H1 (cell line): ENCODE results near the gene RNF123. TPM values are rescaled to one million over a fixed set of nuclear protein-coding genes. Genes with fewer than 3 reads are reported as not detected.

ENCODE experiments used
- CTCF ChIA-PET: fragments of 300-600 bp; sonication (Branson Sonifier 250); formaldehyde crosslinking; loops from one replicate; lab custom pipeline; 2021; ENCODE audit not compliant: partially characterized antibody; lab: Charles Lee
- POLR2A ChIA-PET: fragments of 300-600 bp; sonication (Branson Sonifier 250); formaldehyde crosslinking; loops from one replicate; lab custom pipeline; 2021; ENCODE audit warnings: inconsistent platforms; ENCODE audit not compliant: partially characterized antibody; lab: Charles Lee
- DNase-seq, 2 experiments: peaks; one replicate each; pipeline versions ENCODE4 v3.0.0 to v3.0.0-alpha.2; 2010 to 2022; ENCODE audit warnings: low spot score in 2 of 2, low read depth in 1 of 2, mixed read lengths in 1 of 2
- FAIRE-seq: peaks from 2 replicates; lab custom pipeline; 2011; peaks lifted over from hg19 to GRCh38; lab: Jason Lieb, UNC
- H2AFZ ChIP-seq: 2 replicates; pipeline ENCODE4 v1.8.1; 2012; ENCODE audit warnings: low read length, inconsistent platforms
- H2AK5ac ChIP-seq: 2 replicates; pipeline ENCODE4 v1.6.1; 2013; ENCODE audit warnings: low read depth, low read length
- H2BK120ac ChIP-seq: replicated peaks from 2 replicates; pipeline ENCODE3; 2013; ENCODE audit warnings: low read depth, low read length, inconsistent platforms
- H2BK12ac ChIP-seq: 2 replicates; pipeline ENCODE4 v1.6.1; 2013; ENCODE audit warnings: low read depth, low read length
- H2BK15ac ChIP-seq: 2 replicates; pipeline ENCODE4 v1.6.1; 2013; ENCODE audit warnings: low read length
- H2BK20ac ChIP-seq: 2 replicates; pipeline ENCODE4 v1.6.1; 2013; ENCODE audit warnings: low read length
- H2BK5ac ChIP-seq: 2 replicates; pipeline ENCODE4 v1.6.1; 2013; ENCODE audit warnings: low read depth, low read length
- H3K14ac ChIP-seq: 2 replicates; pipeline ENCODE4 v1.6.1; 2013; ENCODE audit warnings: inconsistent platforms; ENCODE audit not compliant: insufficient read length
- H3K18ac ChIP-seq: 2 replicates; pipeline ENCODE4 v1.6.1; 2013; ENCODE audit warnings: low read length; ENCODE audit errors: extremely low read depth
- H3K23ac ChIP-seq: 2 replicates; pipeline ENCODE4 v1.6.1; 2013; ENCODE audit warnings: inconsistent platforms; ENCODE audit not compliant: insufficient read length
- H3K23me2 ChIP-seq: 2 replicates; pipeline ENCODE4 v1.6.1; 2013; ENCODE audit warnings: low read depth, low read length
- H3K27ac ChIP-seq: 2 replicates; pipeline ENCODE4 v1.6.1; 2011; ENCODE audit warnings: low read depth, low read length, inconsistent platforms
- H3K27me3 ChIP-seq, 4 experiments: replicated peaks in 1 of 4; 1 replicate in 1 of 4; 2 replicates in 3 of 4; pipeline versions ENCODE4 v1.6.1 to v1.8.1; 2011 to 2013; ENCODE audit warnings: low read length in 3 of 4, mild to moderate bottlenecking in 3 of 4, inconsistent platforms in 2 of 4, mixed read lengths in 2 of 4, moderate library complexity in 1 of 4; ENCODE audit not compliant: control insufficient read depth in 3 of 4, insufficient read depth in 3 of 4; ENCODE audit errors: extremely low read depth in 1 of 4
- H3K36me3 ChIP-seq, 4 experiments: 2 replicates each; pipeline versions ENCODE4 v1.6.1 to v1.8.1; 2011 to 2013; ENCODE audit warnings: mild to moderate bottlenecking in 4 of 4, low read length in 3 of 4, moderate library complexity in 2 of 4, control low read depth in 1 of 4, inconsistent platforms in 1 of 4; ENCODE audit not compliant: insufficient read depth in 4 of 4, control insufficient read depth in 2 of 4
- H3K4ac ChIP-seq: replicated peaks from 2 replicates; pipeline ENCODE3; 2013; ENCODE audit warnings: low read length, low read depth, mixed read lengths, inconsistent platforms; ENCODE audit not compliant: insufficient read length
- H3K4me1 ChIP-seq, 4 experiments: replicated peaks in 1 of 4; 1 replicate in 1 of 4; 2 replicates in 3 of 4; pipeline versions ENCODE4 v1.6.1 to v1.8.1; 2011 to 2013; ENCODE audit warnings: low read length in 3 of 4, inconsistent platforms in 2 of 4, mixed read lengths in 1 of 4; ENCODE audit not compliant: insufficient read depth in 4 of 4, control insufficient read depth in 3 of 4
- H3K4me2 ChIP-seq, 2 experiments: 2 replicates each; pipeline versions ENCODE4 v1.6.1 to v1.8.1; 2011 to 2013; ENCODE audit warnings: low read depth in 2 of 2, low read length in 2 of 2, control low read depth in 1 of 2, inconsistent platforms in 1 of 2, mild to moderate bottlenecking in 1 of 2; ENCODE audit not compliant: insufficient read depth in 1 of 2
- H3K4me3 ChIP-seq, 4 experiments: fragments of 200-600, 300-600 bp in 1 of 4; sonication (generic), shearing (Covaris generic), sonication (Bioruptor Twin) in 1 of 4; 2 replicates each; pipeline versions ENCODE4 v1.5.1 to v1.8.1; 2011 to 2016; ENCODE audit warnings: low read length in 4 of 4, low read depth in 3 of 4, control low read depth in 2 of 4, inconsistent platforms in 2 of 4, mild to moderate bottlenecking in 2 of 4, mixed read lengths in 1 of 4, moderate library complexity in 1 of 4; ENCODE audit not compliant: insufficient read depth in 2 of 4; ENCODE audit errors: extremely low read depth in 1 of 4
- H3K56ac ChIP-seq: replicated peaks from 2 replicates; pipeline ENCODE3; 2013; ENCODE audit warnings: low read depth, mild to moderate bottlenecking, mixed read lengths, low read length, inconsistent platforms; ENCODE audit not compliant: insufficient read length
- H3K79me1 ChIP-seq: 2 replicates; pipeline ENCODE4 v1.6.1; 2013; ENCODE audit warnings: low read depth, low read length, control low read depth
- H3K79me2 ChIP-seq, 2 experiments: 2 replicates each; pipeline versions ENCODE4 v1.6.1 to v1.8.1; 2012 to 2013; ENCODE audit warnings: low read length in 2 of 2, mild to moderate bottlenecking in 2 of 2, inconsistent platforms in 1 of 2; ENCODE audit not compliant: insufficient read depth in 2 of 2, control insufficient read depth in 1 of 2
- H3K9ac ChIP-seq, 4 experiments: replicated peaks in 1 of 4; 1 replicate in 1 of 4; 2 replicates in 3 of 4; pipeline versions ENCODE4 v1.6.1 to v1.8.1; 2011 to 2013; ENCODE audit warnings: low read depth in 3 of 4, low read length in 3 of 4, control low read depth in 2 of 4, mild to moderate bottlenecking in 2 of 4, moderate library complexity in 2 of 4, inconsistent platforms in 1 of 4; ENCODE audit errors: extremely low read depth in 1 of 4
- H3K9me3 ChIP-seq, 2 experiments: 2 replicates each; pipeline versions ENCODE4 v1.6.1 to v1.8.1; 2012 to 2013; ENCODE audit warnings: mild to moderate bottlenecking in 2 of 2, moderate library complexity in 2 of 2, control low read depth in 1 of 2, inconsistent platforms in 1 of 2, low read depth in 1 of 2, low read length in 1 of 2, mixed read lengths in 1 of 2; ENCODE audit not compliant: insufficient read depth in 2 of 2
- H4K20me1 ChIP-seq, 2 experiments: replicated peaks in 1 of 2; 2 replicates each; pipeline versions ENCODE3 to v1.8.1; 2011 to 2013; ENCODE audit warnings: inconsistent platforms in 2 of 2, low read length in 2 of 2, mild to moderate bottlenecking in 1 of 2; ENCODE audit not compliant: insufficient read depth in 2 of 2, control insufficient read depth in 1 of 2
- H4K5ac ChIP-seq: 2 replicates; pipeline ENCODE4 v1.6.1; 2013; ENCODE audit warnings: low read length, low read depth, mixed read lengths, inconsistent platforms; ENCODE audit not compliant: insufficient read length
- H4K8ac ChIP-seq: 2 replicates; pipeline ENCODE4 v1.8.0; 2013; ENCODE audit warnings: mild to moderate bottlenecking, moderate library complexity, low read length, inconsistent platforms; ENCODE audit not compliant: insufficient read depth; ENCODE audit errors: extremely low read depth
- H4K91ac ChIP-seq: replicated peaks from 2 replicates; pipeline ENCODE3; 2013; ENCODE audit warnings: low read length, mixed read lengths, inconsistent platforms; ENCODE audit not compliant: insufficient read length
- BRCA1 ChIP-seq: IDR thresholded peaks from 2 replicates; pipeline ENCODE4 v1.6.1; 2012; ENCODE audit warnings: low read depth, low read length, improper control_type of control experiment
- HDAC6 ChIP-seq: IDR thresholded peaks from one replicate; pipeline ENCODE4 v1.7.1; 2012; ENCODE audit warnings: low read depth, mild to moderate bottlenecking, inconsistent platforms, low read length, moderate library complexity
- POLR2AphosphoS5 ChIP-seq: IDR thresholded peaks from 2 replicates; pipeline ENCODE4 v1.6.1; 2011; ENCODE audit warnings: low read depth, low read length
- TAF7 ChIP-seq: optimal IDR thresholded peaks from 2 replicates; pipeline ENCODE3; 2011; ENCODE audit warnings: low read depth, mild to moderate bottlenecking, inconsistent platforms, low read length, moderate library complexity, borderline replicate concordance
- WGBS, 2 experiments: shearing (Covaris generic) in 1 of 2; methylation state at CpG; one replicate each; pipeline versions ENCODE4 v1.1.6 to v1.1.7; 2013 to 2015; ENCODE audit warnings: low lambda C conversion rate in 2 of 2, mixed read lengths in 2 of 2, inconsistent platforms in 1 of 2, low coverage in 1 of 2, missing lambda C conversion rate in 1 of 2; ENCODE audit not compliant: insufficient replicate concordance in 2 of 2, insufficient coverage in 1 of 2, insufficient read length in 1 of 2; ENCODE audit errors: extremely low coverage in 1 of 2, missing lambda C conversion rate in 1 of 2; 5-methylcytosine and 5-hydroxymethylcytosine counted together
- polyA plus RNA-seq, 7 experiments: library from polyadenylated mRNA; depleted of rRNA in 3 of 7; stranded (reverse) in 5 of 7; unstranded in 2 of 7; fragments of >200 nt in 5 of 7; fragments of 200-250 nt in 2 of 7; gene quantifications; 1 replicate in 5 of 7; 2 replicates in 1 of 7; 4 replicates in 1 of 7; pipeline versions ENCODE4 v1.2.1 to v1.2.3, GENCODE V29; 2011 to 2013; ENCODE audit warnings: missing spikeins in 2 of 7, mixed read lengths in 2 of 7
- total RNA-seq: library from RNA; stranded (reverse); fragmentation: NEBNext Ultra II Directional; extraction: Animal tissue kit (Norgen Biotek cat#: 25700); gene quantifications from 2 replicates; pipeline ENCODE4 v1.2.1, GENCODE V29; 2021

RNF123 gene
- total and polyA plus RNA-seq, 2 of the 8 experiments (the other 6 are each of a cell fraction or from before 2014, with no cell fraction given) = 30.5 to 57.7 TPM

DNA sequence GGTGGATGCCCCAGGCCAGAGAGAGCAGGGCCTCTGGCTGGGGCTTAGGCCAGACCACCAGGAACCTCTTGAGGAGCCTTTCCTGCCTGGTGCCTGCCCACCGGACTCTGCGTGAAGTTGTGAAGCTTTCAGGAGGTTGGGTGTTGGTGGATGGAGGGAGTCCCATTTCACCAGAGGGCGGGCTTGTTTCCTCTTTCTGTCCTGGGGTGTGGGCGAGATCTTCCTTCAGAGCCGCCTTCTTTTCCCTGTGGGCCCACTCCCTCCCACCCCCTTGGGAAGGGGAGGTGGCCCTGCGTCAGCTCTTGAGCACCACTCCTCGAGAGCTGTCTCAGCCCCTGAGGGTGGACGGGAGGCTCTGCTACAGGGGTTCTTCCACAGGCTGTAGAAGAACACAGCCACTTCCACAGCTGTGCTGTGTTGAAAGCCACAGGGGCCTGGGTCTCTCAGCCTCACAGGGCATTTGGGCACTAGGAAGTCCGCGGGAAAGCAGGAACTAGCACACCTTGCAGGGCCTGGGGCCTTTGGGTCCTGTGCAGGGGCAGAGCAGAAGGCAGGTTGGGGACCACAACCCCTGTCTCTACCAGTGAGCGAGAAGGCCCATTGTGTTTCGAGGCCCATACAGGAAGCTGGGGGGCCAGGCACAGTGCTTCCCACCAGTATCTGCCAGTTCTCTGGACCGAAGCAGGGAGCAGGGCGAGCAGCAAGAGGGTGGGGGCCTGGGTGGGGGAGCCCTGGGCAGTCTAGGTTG, 28.0 kb downstream of the RNF123 start:
- H3K23me2 ChIP-seq = peaks cover 9% of the 10 kb centered on the region; the same call in 1 of the 2 replicates
- H3K79me2 ChIP-seq = no peaks in the 10 kb centered on the region
- H3K4me3 ChIP-seq = no peak overlapping the region
- H2BK12ac ChIP-seq = no peak overlapping the region
- H3K9me3 ChIP-seq = no peaks in the 10 kb centered on the region
- no peak overlapping the region for H3K4ac ChIP-seq
- H3K79me1 ChIP-seq = no peaks in the 10 kb centered on the region; the same call in 1 of the 2 replicates
- no peak overlapping the region for H3K23ac ChIP-seq
- H2BK5ac ChIP-seq = no peak overlapping the region
- no peak overlapping the region for H4K91ac ChIP-seq
- H2AK5ac ChIP-seq = no peak overlapping the region
- H4K8ac ChIP-seq = no peak overlapping the region
- ChIA-PET POLR2A (interaction anchor here (0.6 to 7.3 kb wide), 7 partner anchors 9 to 1007 kb away, joined by 3 to 57 read pairs (median 6); partner anchors contain the start of genes MST1 and RNF123), CTCF (interaction anchor here (0.9 to 7.8 kb wide), 6 partner anchors 9 to 188 kb away, joined by 3 to 127 read pairs (median 5); no protein-coding TSS in a partner anchor)
- no peak overlapping the region for H3K14ac ChIP-seq
- H3K36me3 ChIP-seq = peaks cover 6 to 13% (median 8%) of the 10 kb centered on the region in 4 experiments; a peak in 4 of 8 replicates
- H4K5ac ChIP-seq = no peak overlapping the region
- peak overlapping the region in 1 of 2 experiments; percentile 63; a peak in 1 of 4 replicates for H3K4me2 ChIP-seq
- H4K20me1 ChIP-seq = peaks cover 5 to 21% of the 10 kb centered on the region in 2 experiments
- peaks cover 0 to 12% (median 9%) of the 10 kb centered on the region in 4 experiments; a peak in 5 of 7 replicates for H3K4me1 ChIP-seq
- H3K18ac ChIP-seq = no peak overlapping the region
- no peak overlapping the region for H2AFZ ChIP-seq
- H3K27ac ChIP-seq = no peak overlapping the region
- WGBS, 2 experiments = 80% methylated on average over 14 of the region's 14 CpGs; no CpG with 5 or more reads in 1 of the 2 experiments
- DNase-seq (peak in 1 of 2 experiments; percentile 43), FAIRE-seq (no peak)
- TF ChIP-seq BRCA1 (no peak), HDAC6 (no peak), TAF7 (no peak), POLR2AphosphoS5 (peak; percentile 61; the same call in 1 of the 2 replicates)
- no peak overlapping the region for H3K9ac ChIP-seq
- no peak overlapping the region for H2BK120ac ChIP-seq
- no peak overlapping the region for H3K56ac ChIP-seq
- no peaks in the 10 kb centered on the region for H3K27me3 ChIP-seq
- H2BK20ac ChIP-seq = no peak overlapping the region
- no peak overlapping the region for H2BK15ac ChIP-seq
